Stomach smooth muscle (tissue), 2 donors: ENCODE results near the gene TUBGCP2.

Experiments
- H3K27ac ChIP-seq: one replicate; pipeline ENCODE4 v1.7.0; 2013; ENCODE audit warnings: mild to moderate bottlenecking, low read length, inconsistent platforms
- H3K27me3 ChIP-seq, 2 donors: one replicate each; pipeline ENCODE4 v1.7.0; 2013; ENCODE audit warnings: low read length in 2 of 2; ENCODE audit not compliant: insufficient read depth in 2 of 2, control insufficient read depth in 1 of 2
- H3K36me3 ChIP-seq, 2 donors: one replicate each; pipeline ENCODE4 v1.7.0; 2013; ENCODE audit warnings: low read length in 2 of 2; ENCODE audit not compliant: control insufficient read depth in 2 of 2, insufficient read depth in 2 of 2
- H3K4me1 ChIP-seq: one replicate; pipeline ENCODE4 v1.7.0; 2013; ENCODE audit warnings: low read length; ENCODE audit not compliant: control insufficient read depth, insufficient read depth
- H3K4me3 ChIP-seq, 2 donors: one replicate each; pipeline ENCODE4 v1.7.0; 2013; ENCODE audit warnings: low read length in 2 of 2
- H3K9ac ChIP-seq, 2 donors: one replicate each; pipeline ENCODE4 v1.7.0; 2013; ENCODE audit warnings: low read length in 2 of 2, mild to moderate bottlenecking in 1 of 2
- H3K9me3 ChIP-seq, 2 donors: one replicate each; pipeline ENCODE4 v1.7.0; 2013; ENCODE audit warnings: low read length in 2 of 2; ENCODE audit not compliant: control insufficient read depth in 2 of 2
- donor health status: healthy.
- donor health status: Pancreatic carcinoma.

The TUBGCP2 gene

DNA sequence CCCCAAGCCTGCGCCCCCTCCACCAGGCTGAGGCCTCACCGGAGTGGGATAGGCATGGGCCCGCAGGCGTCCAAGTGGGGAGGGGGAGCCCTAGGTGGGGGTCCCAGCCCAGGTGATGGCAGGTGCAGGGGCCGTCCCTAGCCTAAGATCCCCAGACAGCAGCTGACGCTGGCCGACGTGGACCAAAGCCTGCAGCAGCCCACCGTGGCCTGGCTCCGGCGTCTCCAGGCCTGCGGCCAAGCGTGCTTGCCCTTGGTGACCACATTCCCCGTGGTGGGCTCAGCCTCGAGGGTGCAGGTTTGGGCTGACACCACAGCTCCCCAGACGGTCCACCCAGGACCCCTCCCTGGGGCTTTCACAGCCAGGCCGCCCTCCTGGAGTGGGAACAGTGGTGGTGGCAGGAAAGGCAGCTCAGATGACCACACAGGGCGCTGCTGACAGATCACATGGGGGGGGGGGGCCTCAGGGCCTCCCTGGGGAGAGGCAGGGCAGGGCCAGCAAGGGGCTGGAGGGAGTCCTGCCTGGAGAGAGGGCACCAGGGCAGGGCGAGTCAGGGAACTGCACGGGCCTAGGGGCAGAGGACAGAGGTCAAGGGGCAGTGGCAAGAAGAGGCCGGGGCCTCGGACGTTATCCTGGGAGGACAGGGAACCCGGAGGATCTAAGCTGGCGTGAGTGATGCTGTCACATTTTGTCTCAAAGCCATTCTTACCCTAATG, 31.2 kb downstream of the TUBGCP2 start:
- Histone ChIP-seq H3K36me3 (peaks cover 18% of the 10 kb centered on the region in 2 donors), H3K27me3 (peaks cover 4 to 13% of the 10 kb centered on the region in 2 donors), H3K4me3 (no peak overlapping the region), H3K4me1 (peaks cover 6% of the 10 kb centered on the region), H3K9ac (no peak overlapping the region), H3K27ac (no peak overlapping the region), H3K9me3 (no peaks in the 10 kb centered on the region)

DNA sequence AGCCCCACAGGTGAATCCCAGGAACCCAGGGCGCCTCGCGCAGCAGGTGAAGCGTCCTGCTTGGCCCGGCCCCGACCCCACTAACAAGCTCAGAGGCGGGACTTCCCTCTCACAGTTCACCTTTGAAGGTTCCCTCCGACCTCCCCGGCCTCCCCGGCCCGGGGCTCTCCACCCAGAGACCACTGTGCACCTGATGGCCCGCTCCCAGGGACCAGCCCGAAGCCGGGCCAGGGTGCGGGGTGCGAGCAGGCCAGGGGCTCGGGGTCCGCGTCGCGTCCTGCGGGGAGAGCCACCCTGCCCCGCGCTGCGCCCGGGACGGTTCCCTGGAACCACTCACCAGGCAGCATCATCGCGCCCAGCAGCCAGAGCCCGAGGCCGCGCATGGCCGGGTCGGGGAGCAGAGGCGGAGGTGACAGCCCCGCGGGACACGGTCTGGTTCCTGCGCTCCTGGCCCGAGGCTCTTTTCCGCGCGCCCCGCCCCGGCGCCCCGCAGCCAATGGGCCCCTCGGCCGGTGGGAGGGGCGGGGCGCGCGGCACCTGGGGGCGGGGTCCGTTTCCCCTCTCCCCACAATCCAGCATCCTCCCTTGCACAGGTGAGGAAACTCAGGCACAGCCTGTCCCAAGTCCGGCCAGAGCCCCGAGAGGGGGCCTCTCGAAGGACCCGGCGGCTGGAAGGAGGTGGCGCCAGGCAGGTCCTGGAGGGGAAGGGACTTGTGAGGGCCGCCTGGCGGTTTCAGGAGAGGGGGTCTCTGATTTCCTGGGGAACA, 32.1 kb downstream of the TUBGCP2 start, which contains the start of gene ADAM8:
Gene ADAM8 (minus strand): TSS at position 434 of the 767 bp plus-strand sequence. CDS start 51 bp downstream, at position 383.
- peaks cover 11 to 15% of the 10 kb centered on the region in 2 donors for H3K36me3 ChIP-seq
- no peaks in the 10 kb centered on the region for H3K9me3 ChIP-seq
- H3K4me3 ChIP-seq, result no peak within 1 kb of the TSS
- no peak within 1 kb of the TSS for H3K27ac ChIP-seq
- no peak within 1 kb of the TSS for H3K9ac ChIP-seq
- H3K4me1 ChIP-seq, result peaks cover 6% of the 10 kb centered on the region
- peaks cover 4 to 13% of the 10 kb centered on the region in 2 donors for H3K27me3 ChIP-seq

DNA sequence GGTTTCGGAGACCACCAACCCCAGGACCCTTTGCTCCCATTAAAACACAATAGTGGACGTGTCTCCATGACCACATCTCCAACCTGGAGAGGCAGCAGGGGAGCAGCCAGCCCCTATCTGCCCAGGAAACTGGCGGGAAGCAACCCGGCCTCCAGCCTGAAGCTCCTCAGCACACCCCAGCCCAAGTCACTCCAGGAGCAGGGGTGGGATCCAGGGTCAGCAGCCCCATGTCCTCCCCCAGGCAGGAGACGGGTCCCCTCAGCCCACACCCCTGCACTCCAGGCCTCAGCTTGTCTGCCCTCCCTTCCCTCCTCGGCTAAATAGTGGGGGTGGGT, 32.6 kb downstream of the TUBGCP2 start:
- H3K9me3 ChIP-seq, result no peaks in the 10 kb centered on the region
- no peak overlapping the region for H3K9ac ChIP-seq
- no peak overlapping the region for H3K4me3 ChIP-seq
- H3K36me3 ChIP-seq, result peaks cover 7 to 15% of the 10 kb centered on the region in 2 donors
- peaks cover 6% of the 10 kb centered on the region for H3K4me1 ChIP-seq
- peaks cover 4 to 13% of the 10 kb centered on the region in 2 donors for H3K27me3 ChIP-seq
- H3K27ac ChIP-seq, result no peak overlapping the region

DNA sequence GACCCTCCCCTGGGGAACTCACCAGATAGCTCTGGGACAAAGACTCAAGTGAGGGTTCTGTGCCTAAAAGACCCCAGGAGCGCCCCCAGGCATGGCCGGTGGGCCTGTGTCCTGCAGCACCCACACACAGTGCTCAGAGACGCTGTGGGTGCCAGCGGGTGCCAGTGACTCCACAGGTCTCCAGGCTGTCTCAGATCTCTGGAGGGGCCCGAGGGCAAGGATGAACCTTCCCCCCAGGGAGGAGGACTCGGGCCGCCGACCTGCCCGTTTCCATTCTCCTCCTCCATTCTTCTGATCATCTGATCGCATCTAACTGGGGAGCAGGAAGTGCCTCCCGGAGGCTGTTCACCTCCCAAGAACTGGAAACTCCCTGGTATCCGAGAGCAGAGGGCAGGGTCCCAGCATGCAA, 33.0 kb downstream of the TUBGCP2 start:
- Histone ChIP-seq H3K36me3 (peaks cover 7 to 15% of the 10 kb centered on the region in 2 donors), H3K27me3 (peaks cover 4 to 13% of the 10 kb centered on the region in 2 donors), H3K4me1 (peaks cover 6% of the 10 kb centered on the region), H3K9ac (no peak overlapping the region), H3K4me3 (no peak overlapping the region), H3K9me3 (no peaks in the 10 kb centered on the region), H3K27ac (no peak overlapping the region)

DNA sequence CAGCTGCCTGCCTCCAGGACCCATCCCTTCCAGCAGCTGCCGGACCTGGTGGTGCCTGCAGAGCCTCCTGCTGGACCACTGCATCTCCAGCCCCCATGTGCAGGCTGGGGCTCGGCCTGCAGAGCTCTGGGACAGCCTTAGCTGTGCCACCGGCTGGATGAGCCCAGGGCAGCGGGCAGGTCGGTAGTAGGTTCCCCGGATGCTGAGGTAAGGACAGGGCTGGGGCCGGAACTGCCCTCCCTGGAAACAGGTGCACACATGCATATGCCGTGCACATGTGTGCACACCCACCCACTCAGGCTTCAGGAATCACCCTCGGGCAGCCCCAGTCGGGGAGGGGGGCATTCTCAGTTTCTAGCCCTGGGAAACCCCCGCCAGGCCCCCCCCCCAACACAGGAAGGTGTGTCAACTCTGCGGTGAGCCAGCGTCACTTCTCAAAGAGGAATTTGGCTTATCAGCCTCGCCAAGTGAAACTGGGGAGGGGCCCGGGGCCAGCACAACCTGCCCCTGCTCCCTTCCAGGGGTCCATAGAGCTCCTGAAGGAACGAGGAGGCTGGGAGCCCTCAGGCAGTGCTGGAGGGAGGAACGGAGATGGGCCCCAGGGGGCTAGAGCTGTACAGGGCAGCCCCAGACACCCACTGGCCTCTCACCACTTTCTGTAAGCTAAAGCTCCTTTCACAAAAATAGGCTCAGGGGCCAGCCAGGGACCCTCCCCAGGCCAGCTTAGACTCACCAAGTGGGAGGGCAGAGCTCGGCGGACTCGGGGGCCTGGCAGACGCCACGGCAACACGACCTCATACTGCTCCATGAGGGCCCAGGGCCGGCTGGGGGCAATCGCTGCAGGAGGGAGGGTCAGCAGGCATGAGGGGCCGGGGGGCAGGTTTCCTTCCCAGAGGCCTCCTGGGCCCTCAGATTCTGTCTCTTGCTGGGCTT, 33.7 kb downstream of the TUBGCP2 start:
- H3K27me3 ChIP-seq, result peaks cover 4 to 13% of the 10 kb centered on the region in 2 donors
- H3K4me3 ChIP-seq, result no peak overlapping the region
- H3K4me1 ChIP-seq, result peaks cover 6% of the 10 kb centered on the region
- H3K9ac ChIP-seq, result no peak overlapping the region
- peaks cover 4 to 10% of the 10 kb centered on the region in 2 donors for H3K36me3 ChIP-seq
- no peaks in the 10 kb centered on the region for H3K9me3 ChIP-seq
- H3K27ac ChIP-seq, result no peak overlapping the region

DNA sequence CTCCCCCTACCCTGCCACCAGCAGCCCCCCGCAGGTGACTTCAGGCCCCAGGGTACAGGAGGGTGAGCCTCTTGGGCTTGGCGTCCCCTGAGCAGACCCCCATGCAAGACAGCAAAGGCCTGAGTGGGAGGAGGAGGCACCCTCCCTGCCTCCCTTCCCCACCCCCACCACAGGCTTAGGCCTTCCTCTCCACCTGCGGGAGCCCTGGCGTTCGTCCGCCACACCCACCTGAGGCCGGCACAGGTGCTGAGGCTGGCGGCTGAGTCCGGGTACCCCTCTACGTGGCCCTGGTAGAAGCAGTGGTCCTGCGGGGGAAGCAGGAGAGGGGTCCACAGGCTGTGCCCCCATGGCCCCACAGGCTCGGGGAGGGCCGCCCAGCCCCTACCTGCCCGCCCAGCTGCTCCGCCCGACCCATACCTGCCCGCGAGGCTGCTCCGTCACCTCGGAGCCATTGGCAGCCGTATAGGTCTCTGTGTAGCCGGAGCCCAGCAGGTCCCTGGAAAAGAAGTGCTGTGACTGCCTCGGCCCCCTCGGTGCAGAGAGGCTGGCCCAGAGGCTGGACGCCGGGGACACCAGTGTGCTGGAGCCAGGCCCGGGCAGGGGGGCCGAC, 35.0 kb downstream of the TUBGCP2 start:
- H3K9ac ChIP-seq, result no peak overlapping the region

DNA sequence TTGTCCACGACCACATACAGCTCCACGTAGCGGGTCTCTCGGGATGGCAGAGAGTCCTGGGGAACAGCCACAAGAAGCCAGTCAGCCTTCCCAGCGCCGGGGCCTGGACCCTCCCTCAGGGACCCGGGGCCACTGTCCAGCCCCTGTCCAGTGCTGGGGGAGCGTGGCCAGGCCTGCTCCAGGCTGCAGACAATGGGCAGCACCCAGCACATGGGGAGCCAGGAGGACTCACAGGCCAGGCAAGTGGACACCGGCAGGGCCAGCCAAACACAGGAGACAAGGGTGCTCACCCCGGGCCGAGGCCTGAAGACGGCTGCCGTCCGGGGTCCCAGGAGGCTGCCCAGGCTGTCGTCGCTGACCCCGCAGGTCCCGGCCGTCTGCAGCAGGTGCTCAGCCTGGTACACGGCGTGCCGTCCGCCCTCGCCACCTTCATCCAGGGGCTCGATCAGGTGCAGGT, 35.7 kb downstream of the TUBGCP2 start:
- H3K9ac ChIP-seq, result no peak overlapping the region
- H3K4me1 ChIP-seq, result peaks cover 3% of the 10 kb centered on the region
- H3K4me3 ChIP-seq, result no peak overlapping the region

More for the DNA sequence above, 35.0 kb downstream of the TUBGCP2 start:
- Histone ChIP-seq H3K4me3 (no peak overlapping the region), H3K27ac (no peak overlapping the region), H3K27me3 (peaks cover 4 to 13% of the 10 kb centered on the region in 2 donors), H3K36me3 (peaks cover 0 to 2% of the 10 kb centered on the region in 2 donors), H3K9me3 (no peaks in the 10 kb centered on the region), H3K4me1 (peaks cover 6% of the 10 kb centered on the region)

DNA sequence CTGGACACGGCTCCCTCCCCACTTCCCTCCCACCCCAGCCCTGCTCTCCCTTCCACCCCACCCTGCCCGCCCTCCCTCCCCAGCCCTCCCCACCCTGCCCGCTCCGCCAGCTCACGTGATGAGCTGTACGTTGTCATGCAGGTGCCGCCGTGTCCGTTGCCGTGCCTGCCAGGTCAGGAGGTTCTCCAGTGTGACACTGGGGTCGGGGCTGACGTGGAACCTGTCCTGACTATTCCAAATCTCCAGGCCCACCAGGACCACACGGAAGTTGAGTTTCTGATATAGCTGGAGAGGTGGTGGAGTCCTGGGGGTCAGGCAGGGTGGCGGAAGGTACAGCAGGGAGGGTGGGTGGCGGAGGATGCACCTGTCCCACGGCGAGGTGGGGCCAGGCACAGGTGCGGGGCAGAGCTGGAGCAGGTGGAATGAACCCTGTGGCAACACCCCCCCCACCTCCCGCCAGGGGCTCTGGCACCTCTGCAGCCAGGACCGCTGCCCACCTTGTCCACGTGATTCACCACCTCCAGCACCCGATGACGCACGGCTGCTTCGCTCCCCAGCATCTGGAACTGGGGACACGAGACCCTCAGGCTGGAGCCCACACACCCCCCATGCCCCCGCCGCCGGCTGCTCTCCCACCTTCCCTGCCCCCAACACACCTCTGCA, 36.2 kb downstream of the TUBGCP2 start:
- no peak overlapping the region for H3K9ac ChIP-seq
- H3K36me3 ChIP-seq, result no peaks in the 10 kb centered on the region
- H3K4me1 ChIP-seq, result peaks cover 3% of the 10 kb centered on the region
- H3K9me3 ChIP-seq, result no peaks in the 10 kb centered on the region
- H3K27me3 ChIP-seq, result peaks cover 4 to 13% of the 10 kb centered on the region in 2 donors
- no peak overlapping the region for H3K27ac ChIP-seq
- H3K4me3 ChIP-seq, result no peak overlapping the region

More for the DNA sequence above, 35.7 kb downstream of the TUBGCP2 start:
- Histone ChIP-seq H3K27ac (no peak overlapping the region), H3K36me3 (no peaks in the 10 kb centered on the region), H3K9me3 (no peaks in the 10 kb centered on the region), H3K27me3 (peaks cover 4 to 13% of the 10 kb centered on the region in 2 donors)

DNA sequence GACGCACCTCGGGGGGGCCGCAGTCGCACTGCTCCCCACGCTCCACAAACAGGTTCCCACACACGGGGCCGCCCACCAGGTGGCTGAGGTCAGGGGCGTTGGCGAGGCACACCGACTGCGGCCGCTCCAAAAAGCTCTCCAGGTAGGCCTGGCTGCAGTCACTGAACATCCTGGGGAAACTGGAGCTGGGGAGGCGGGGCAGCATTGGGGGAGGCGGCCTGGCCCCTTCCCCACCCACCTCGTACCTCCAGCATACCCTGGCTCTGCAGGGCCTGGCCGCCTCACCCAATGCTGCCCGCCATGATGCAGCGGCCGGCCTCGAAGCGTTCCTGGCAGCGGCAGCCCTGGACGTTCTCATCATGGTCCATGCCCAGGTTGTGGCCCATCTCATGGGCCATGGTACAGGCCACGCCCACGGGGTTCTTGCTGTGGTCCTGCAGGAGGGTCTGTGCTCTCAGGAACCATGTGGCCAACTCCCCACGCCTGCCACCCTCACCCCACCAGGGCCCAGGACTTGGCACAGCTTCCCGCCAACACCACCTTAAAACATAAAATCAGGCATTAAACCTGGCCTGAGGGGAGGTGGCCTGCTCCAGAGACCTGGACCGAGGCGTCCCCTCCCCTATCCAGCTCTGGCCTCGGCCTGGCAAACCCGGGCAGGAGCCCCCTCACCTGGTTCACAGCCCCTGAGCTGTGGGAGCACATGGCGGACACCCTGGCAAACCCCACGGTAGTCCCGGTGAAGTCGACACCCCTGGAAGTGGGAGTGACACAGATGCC, 37.0 kb downstream of the TUBGCP2 start:
- peaks cover 3% of the 10 kb centered on the region for H3K4me1 ChIP-seq
- no peak overlapping the region for H3K4me3 ChIP-seq
- no peak overlapping the region for H3K9ac ChIP-seq
- peaks cover 4 to 13% of the 10 kb centered on the region in 2 donors for H3K27me3 ChIP-seq
- no peak overlapping the region for H3K27ac ChIP-seq
- no peaks in the 10 kb centered on the region for H3K36me3 ChIP-seq
- no peaks in the 10 kb centered on the region for H3K9me3 ChIP-seq
